Thoracic aorta (tissue), 2 donors: Measurements from ENCODE around the gene TMEM86B. TPM values are rescaled to one million over a fixed set of nuclear protein-coding genes. Genes with fewer than 3 reads are reported as not detected.
A peak's percentile ranks its signal among the peaks of the same experiment; 100 is the strongest.
"Not testable (repeated sequence)": the region's sequence is repeated elsewhere in the genome, so short reads cannot be mapped to it uniquely, and the experiment has no call there.

ENCODE experiments used
- ATAC-seq: fragments of 150-250 bp; one replicate; pipeline ENCODE4 v1.8.0; 2017; ENCODE audit warnings: low read depth; ENCODE audit not compliant: insufficient number of reproducible peaks, low FRiP score
- DNase-seq: peaks from one replicate; pipeline ENCODE4 v3.0.0-alpha.2; 2020; ENCODE audit warnings: low spot score
- H3K27ac ChIP-seq, 2 donors: fragments of 200-600 bp; sonication (generic); 1 replicate in 1 of 2; 2 replicates in 1 of 2; pipeline ENCODE4 v1.5.1; 2016; ENCODE audit warnings: mild to moderate bottlenecking in 2 of 2, moderate library complexity in 2 of 2
- H3K27me3 ChIP-seq: fragments of 200-600 bp; sonication (generic); replicated peaks from 2 replicates; pipeline ENCODE4 v1.6.0; 2016; ENCODE audit warnings: mild to moderate bottlenecking; ENCODE audit not compliant: insufficient read depth
- H3K36me3 ChIP-seq: fragments of 200-600 bp; sonication (generic); one replicate; pipeline ENCODE4 v1.5.1; 2016
- H3K4me1 ChIP-seq, 2 donors: fragments of 200-600 bp; sonication (generic); 1 replicate in 1 of 2; 2 replicates in 1 of 2; pipeline versions ENCODE4 v1.5.1 to v1.6.0; 2016; ENCODE audit warnings: low read depth in 2 of 2, mild to moderate bottlenecking in 1 of 2; ENCODE audit not compliant: control insufficient read depth in 1 of 2
- H3K4me3 ChIP-seq: fragments of 200-600 bp; sonication (generic); 2 replicates; pipeline ENCODE4 v1.5.1; 2016; ENCODE audit warnings: mild to moderate bottlenecking
- H3K9me3 ChIP-seq: fragments of 200-600 bp; sonication (generic); 2 replicates; pipeline ENCODE4 v1.5.1; 2016
- total RNA-seq, 2 donors: library from RNA; depleted of rRNA; stranded (reverse); fragments of >200 nt; gene quantifications; one replicate each; pipeline versions ENCODE4 v1.1.0 to v1.2.3, GENCODE V29; 2016
- TF ChIP-seq, protein P1 (sequence below): fragments of 200-600 bp; sonication (generic); IDR thresholded peaks from one replicate; pipeline ENCODE4 v1.5.1; 2019; ENCODE audit warnings: antibody characterized with exemption

TMEM86B gene
- total RNA-seq, 2 donors from 2014 or later: 2.4 to 4.8 TPM

DNA sequence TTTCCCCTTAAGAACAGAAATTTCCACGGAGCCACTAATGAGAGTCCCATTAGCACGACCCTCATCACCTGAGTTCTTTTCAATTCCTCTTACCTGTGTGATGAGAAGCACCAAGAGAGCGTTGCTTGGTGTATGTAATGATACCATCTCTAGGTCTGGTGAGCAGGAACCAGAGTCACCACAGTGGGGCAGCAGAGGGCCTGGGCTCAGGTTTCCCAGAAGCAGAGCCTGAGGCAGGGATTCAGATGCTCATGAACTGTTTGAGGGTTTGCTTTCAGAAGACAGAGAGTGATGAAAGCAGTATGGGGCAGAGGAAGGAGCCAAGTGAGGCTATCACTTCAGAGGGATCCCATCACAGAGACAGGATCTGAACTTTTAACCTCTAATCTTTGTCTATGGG, 16.1 kb downstream of the TMEM86B start:
- Histone ChIP-seq H3K9me3 (peaks cover 8% of the 10 kb centered on the region), H3K36me3 (no peaks in the 10 kb centered on the region), H3K4me1 (peaks cover 5 to 6% of the 10 kb centered on the region in 2 donors), H3K27me3 (no peaks in the 10 kb centered on the region), H3K27ac (no peak overlapping the region), H3K4me3 (no peak overlapping the region)
- TF ChIP-seq, protein P1, sequence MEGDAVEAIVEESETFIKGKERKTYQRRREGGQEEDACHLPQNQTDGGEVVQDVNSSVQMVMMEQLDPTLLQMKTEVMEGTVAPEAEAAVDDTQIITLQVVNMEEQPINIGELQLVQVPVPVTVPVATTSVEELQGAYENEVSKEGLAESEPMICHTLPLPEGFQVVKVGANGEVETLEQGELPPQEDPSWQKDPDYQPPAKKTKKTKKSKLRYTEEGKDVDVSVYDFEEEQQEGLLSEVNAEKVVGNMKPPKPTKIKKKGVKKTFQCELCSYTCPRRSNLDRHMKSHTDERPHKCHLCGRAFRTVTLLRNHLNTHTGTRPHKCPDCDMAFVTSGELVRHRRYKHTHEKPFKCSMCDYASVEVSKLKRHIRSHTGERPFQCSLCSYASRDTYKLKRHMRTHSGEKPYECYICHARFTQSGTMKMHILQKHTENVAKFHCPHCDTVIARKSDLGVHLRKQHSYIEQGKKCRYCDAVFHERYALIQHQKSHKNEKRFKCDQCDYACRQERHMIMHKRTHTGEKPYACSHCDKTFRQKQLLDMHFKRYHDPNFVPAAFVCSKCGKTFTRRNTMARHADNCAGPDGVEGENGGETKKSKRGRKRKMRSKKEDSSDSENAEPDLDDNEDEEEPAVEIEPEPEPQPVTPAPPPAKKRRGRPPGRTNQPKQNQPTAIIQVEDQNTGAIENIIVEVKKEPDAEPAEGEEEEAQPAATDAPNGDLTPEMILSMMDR: no peak
- ATAC-seq (no peak), DNase-seq (no peak)

GRCh38 chr19:55209693-55210472, 18.7 kb downstream of the TMEM86B start:
- H3K36me3 ChIP-seq: no peaks in the 10 kb centered on the region
- TF ChIP-seq, protein P1: no peak
- H3K27me3 ChIP-seq: no peaks in the 10 kb centered on the region
- ATAC-seq (no peak), DNase-seq (no peak)
- no peak overlapping the region for H3K4me3 ChIP-seq
- peaks cover 5 to 6% of the 10 kb centered on the region in 2 donors for H3K4me1 ChIP-seq
- peaks cover 8% of the 10 kb centered on the region for H3K9me3 ChIP-seq
- no peak overlapping the region for H3K27ac ChIP-seq

DNA sequence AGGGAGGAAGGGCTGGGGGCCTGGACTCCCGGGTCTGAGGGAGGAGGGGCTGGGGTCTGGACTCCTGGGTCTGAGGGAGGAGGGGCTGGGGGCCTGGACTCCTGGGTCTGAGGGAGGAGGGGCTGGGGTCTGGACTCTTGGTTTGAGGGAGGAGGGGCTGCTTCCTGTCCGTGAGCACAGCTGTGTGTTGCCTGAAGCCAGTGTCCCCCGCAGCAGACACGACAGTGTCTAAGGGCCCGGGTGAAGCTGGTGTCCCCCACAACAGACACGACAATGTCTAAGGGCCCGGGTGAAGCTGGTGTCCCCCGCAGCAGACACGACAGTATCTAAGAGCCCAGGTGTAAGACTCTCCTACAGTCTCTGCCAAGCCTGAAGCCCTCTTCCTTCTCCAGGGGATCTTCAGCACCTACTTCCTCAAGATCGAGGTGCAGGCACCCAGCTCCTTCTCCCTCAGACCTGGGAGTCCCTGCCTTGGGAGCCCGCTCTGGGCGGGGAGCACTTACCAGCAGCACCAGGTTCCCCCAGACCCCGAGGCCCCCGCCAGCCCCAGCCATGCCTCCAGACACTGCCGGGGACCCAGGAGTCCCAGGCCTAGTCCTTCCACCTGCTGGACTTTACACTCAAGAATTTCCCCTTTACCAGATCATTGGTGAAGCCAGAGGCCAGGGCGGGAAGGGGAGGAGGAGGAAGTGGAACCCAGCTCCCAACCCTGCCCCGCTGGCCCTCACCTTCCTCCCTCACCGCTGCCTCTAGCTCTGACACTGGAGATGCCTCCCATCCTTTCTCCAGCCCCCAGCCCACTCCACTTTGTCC, 19.5 kb downstream of the TMEM86B start, which contains the start of gene PTPRH:
Gene PTPRH, minus strand, starts transcription at position 622 of the 813 bp plus-strand sequence. Its CDS starts 68 bp downstream, at position 554.
- no peak within 1 kb of the TSS for H3K4me3 ChIP-seq

GRCh38 chr19:55206664-55207500, 21.7 kb downstream of the TMEM86B start:
- H3K9me3 ChIP-seq: no peaks in the 10 kb centered on the region
- H3K4me1 ChIP-seq: peaks cover 5 to 6% of the 10 kb centered on the region in 2 donors
- no peaks in the 10 kb centered on the region for H3K27me3 ChIP-seq
- ATAC-seq (no peak), DNase-seq (no peak)
- H3K4me3 ChIP-seq: peak overlapping the region; percentile 7
- no peak overlapping the region for H3K27ac ChIP-seq
- no peaks in the 10 kb centered on the region for H3K36me3 ChIP-seq
- TF ChIP-seq, protein P1: no peak

More for the DNA sequence above, 19.5 kb downstream of the TMEM86B start, which contains the start of gene PTPRH:
- Histone ChIP-seq H3K4me1 (peaks cover 5 to 6% of the 10 kb centered on the region in 2 donors), H3K36me3 (no peaks in the 10 kb centered on the region), H3K27ac (no peak within 1 kb of the TSS), H3K9me3 (peaks cover 8% of the 10 kb centered on the region), H3K27me3 (no peaks in the 10 kb centered on the region)
- no peak for DNase-seq
- ATAC-seq: no peak
- TF ChIP-seq, protein P1: no peak

DNA sequence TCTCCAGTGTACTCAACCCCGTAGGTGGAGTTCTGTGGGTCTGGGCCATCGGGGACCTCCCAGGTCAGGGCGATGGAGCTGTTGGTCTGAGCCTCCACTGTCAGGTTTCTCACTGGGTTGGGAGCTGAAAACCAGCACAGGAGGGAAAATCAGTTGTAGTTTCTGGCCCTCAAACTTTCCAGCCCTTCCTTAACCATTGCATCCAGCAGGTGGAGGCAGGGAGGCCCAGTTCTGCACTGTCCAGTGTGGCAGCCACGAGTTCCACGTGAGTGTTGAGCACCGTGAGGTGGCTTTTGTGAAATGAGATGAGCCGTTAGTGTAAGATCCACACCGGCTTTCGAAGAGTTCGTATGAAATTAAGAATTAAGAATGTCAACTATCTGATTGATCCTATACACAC, 26.4 kb downstream of the TMEM86B start:
- DNase-seq, H3K4me1 ChIP-seq, H3K27me3 ChIP-seq: not testable (repeated sequence)

More for the DNA sequence above, 26.4 kb downstream of the TMEM86B start:
- not testable (repeated sequence) for H3K36me3 ChIP-seq, H3K4me3 ChIP-seq, H3K27ac ChIP-seq, ATAC-seq, H3K9me3 ChIP-seq
